GM23248 (cell line): ENCODE results near the gene EBLN1. TPM values are rescaled to one million over a fixed set of nuclear protein-coding genes. Genes with fewer than 3 reads are reported as not detected.
A peak's percentile ranks its signal among the peaks of the same experiment; 100 is the strongest.

ENCODE experiments used
- DNase-seq: peaks from one replicate; pipeline ENCODE4 v3.0.0-alpha.2; 2015
- H2AFZ ChIP-seq: fragments of 200-600 bp; sonication (generic); 2 replicates; pipeline ENCODE4 v1.6.1; 2016; ENCODE audit warnings: antibody characterized with exemption
- H3F3A ChIP-seq: fragments of 200-600 bp; sonication (generic); 2 replicates; pipeline ENCODE4 v1.6.1; 2016; ENCODE audit warnings: mild to moderate bottlenecking, antibody characterized with exemption, mixed run types; ENCODE audit not compliant: insufficient read depth
- H3K27ac ChIP-seq: fragments of 200-600 bp; sonication (generic); 2 replicates; pipeline ENCODE4 v1.5.1; 2016; ENCODE audit warnings: mild to moderate bottlenecking
- H3K27me3 ChIP-seq: fragments of 200-600 bp; sonication (generic); replicated peaks from 2 replicates; pipeline ENCODE4 v1.6.1; 2016; ENCODE audit warnings: mild to moderate bottlenecking; ENCODE audit not compliant: insufficient read depth
- H3K36me3 ChIP-seq: fragments of 200-600 bp; sonication (generic); 2 replicates; pipeline ENCODE4 v1.6.1; 2016; ENCODE audit warnings: low read depth, mild to moderate bottlenecking
- H3K4me1 ChIP-seq: fragments of 200-600 bp; sonication (generic); 2 replicates; pipeline ENCODE4 v1.6.1; 2016; ENCODE audit warnings: mild to moderate bottlenecking; ENCODE audit not compliant: insufficient read depth
- H3K4me2 ChIP-seq: fragments of 200-600 bp; sonication (generic); one replicate; pipeline ENCODE4 v1.6.1; 2016; ENCODE audit warnings: mild to moderate bottlenecking; ENCODE audit not compliant: unreplicated experiment
- H3K4me3 ChIP-seq: fragments of 200-600 bp; sonication (generic); 2 replicates; pipeline ENCODE4 v1.5.1; 2016; ENCODE audit warnings: mild to moderate bottlenecking
- H3K79me2 ChIP-seq: fragments of 200-600 bp; sonication (generic); 2 replicates; pipeline ENCODE4 v1.6.1; 2016; ENCODE audit warnings: mild to moderate bottlenecking; ENCODE audit not compliant: insufficient read depth
- H3K9ac ChIP-seq: fragments of 200-600 bp; sonication (generic); 2 replicates; pipeline ENCODE4 v1.6.1; 2016; ENCODE audit warnings: mild to moderate bottlenecking
- H3K9me2 ChIP-seq: fragments of 200-600 bp; sonication (generic); 2 replicates; pipeline ENCODE4 v1.6.1; 2016; ENCODE audit warnings: mixed run types, mild to moderate bottlenecking, moderate library complexity; ENCODE audit not compliant: insufficient read depth
- H3K9me3 ChIP-seq: fragments of 200-600 bp; sonication (generic); one replicate; pipeline ENCODE4 v1.6.1; 2017; ENCODE audit warnings: low read depth
- H4K20me1 ChIP-seq: fragments of 200-600 bp; sonication (generic); 2 replicates; pipeline ENCODE4 v1.6.0; 2016; ENCODE audit not compliant: insufficient read depth
- EZH2 ChIP-seq: fragments of 200-600 bp; sonication (generic); IDR thresholded peaks from 2 replicates; pipeline ENCODE4 v1.6.1; 2018; ENCODE audit warnings: antibody characterized with exemption, mild to moderate bottlenecking; ENCODE audit not compliant: insufficient read depth, poor library complexity, severe bottlenecking
- EZH2phosphoT487 ChIP-seq: fragments of 200-600 bp; sonication (generic); IDR thresholded peaks from 2 replicates; pipeline ENCODE4 v1.6.1; 2018; ENCODE audit warnings: antibody characterized with exemption, moderate library complexity, mild to moderate bottlenecking, low read depth; ENCODE audit not compliant: insufficient read depth
- WGBS, 2 experiments: methylation state at CpG; one replicate each; pipeline ENCODE4 v1.1.6; 2015 to 2017; ENCODE audit warnings: low lambda C conversion rate in 2 of 2, low coverage in 1 of 2; ENCODE audit errors: missing lambda C conversion rate in 2 of 2; 5-methylcytosine and 5-hydroxymethylcytosine counted together
- in situ Hi-C: fragments of 300-500 bp; cut with MboI; formaldehyde crosslinking; loops from 2 replicates; pipeline ENCODE4 v1.15.0; 2020
- polyA plus RNA-seq: library from polyadenylated mRNA; unstranded; fragments of >200 nt; fragmentation: Nextera tagmentation; extraction: Ambion mirVana; gene quantifications from 2 replicates; pipeline ENCODE4 v1.2.1, GENCODE V29; 2016
- total RNA-seq: library from RNA; depleted of rRNA; stranded (reverse); fragments of >200 nt; shearing (Covaris generic); gene quantifications from 2 replicates; pipeline ENCODE4 v1.2.3, GENCODE V29; 2014

EBLN1 gene
- total and polyA plus RNA-seq, 2 experiments from 2014 or later = not detected

- in situ Hi-C loops = no loop called here
- Histone ChIP-seq H3K36me3 (no peaks in the 10 kb centered on the region), H4K20me1 (no peaks in the 10 kb centered on the region), H3K4me2 (no peak overlapping the region), H3K4me1 (no peaks in the 10 kb centered on the region), H2AFZ (no peak overlapping the region), H3K9me2 (no peaks in the 10 kb centered on the region), H3F3A (no peaks in the 10 kb centered on the region), H3K9me3 (no peaks in the 10 kb centered on the region), H3K79me2 (no peaks in the 10 kb centered on the region), H3K9ac (no peak overlapping the region), H3K27me3 (no peaks in the 10 kb centered on the region), H3K27ac (no peak overlapping the region), H3K4me3 (no peak overlapping the region)
- TF ChIP-seq EZH2phosphoT487 (no peak), EZH2 (no peak)
- 67% methylated on average over 5 of the region's 5 CpGs for WGBS, 2 experiments
- DNase-seq = peak; percentile 6
These were observed 33.9 kb downstream of the EBLN1 start for GRCh38 chr10:22183771-22184461.

GRCh38 chr10:22180724-22181123, 37.1 kb downstream of the EBLN1 start:
- no peaks in the 10 kb centered on the region for H3K27me3 ChIP-seq
- no peak overlapping the region for H3K9ac ChIP-seq
- no peaks in the 10 kb centered on the region for H3K9me3 ChIP-seq
- no peaks in the 10 kb centered on the region for H3K79me2 ChIP-seq
- no peak for TF ChIP-seq EZH2
- no peak for TF ChIP-seq EZH2phosphoT487
- DNase-seq = no peak
- no peak overlapping the region for H3K4me2 ChIP-seq
- H3K36me3 ChIP-seq = no peaks in the 10 kb centered on the region
- H3K9me2 ChIP-seq = no peaks in the 10 kb centered on the region
- no peaks in the 10 kb centered on the region for H3K4me1 ChIP-seq
- H3F3A ChIP-seq = no peaks in the 10 kb centered on the region
- no peaks in the 10 kb centered on the region for H4K20me1 ChIP-seq
- in situ Hi-C loops = no loop called here
- H3K4me3 ChIP-seq = no peak overlapping the region
- WGBS, 2 experiments = 34 to 37% methylated on average over 2 of the region's 2 CpGs
- H3K27ac ChIP-seq = no peak overlapping the region
- no peak overlapping the region for H2AFZ ChIP-seq

GRCh38 chr10:22174442-22174841, 43.4 kb downstream of the EBLN1 start:
- Histone ChIP-seq H3F3A (no peaks in the 10 kb centered on the region), H2AFZ (no peak overlapping the region), H3K27ac (no peak overlapping the region), H3K79me2 (no peaks in the 10 kb centered on the region), H3K9me2 (no peaks in the 10 kb centered on the region), H4K20me1 (no peaks in the 10 kb centered on the region), H3K9me3 (no peaks in the 10 kb centered on the region), H3K4me3 (no peak overlapping the region), H3K36me3 (no peaks in the 10 kb centered on the region), H3K9ac (no peak overlapping the region), H3K4me2 (no peak overlapping the region), H3K4me1 (no peaks in the 10 kb centered on the region), H3K27me3 (no peaks in the 10 kb centered on the region)
- TF ChIP-seq EZH2 = no peak
- in situ Hi-C loops = no loop called here
- no peak for DNase-seq

GRCh38 chr10:22171131-22171530, 46.7 kb downstream of the EBLN1 start:
- no peaks in the 10 kb centered on the region for H3F3A ChIP-seq
- H4K20me1 ChIP-seq = no peaks in the 10 kb centered on the region
- H3K36me3 ChIP-seq = no peaks in the 10 kb centered on the region
- H3K9me3 ChIP-seq = no peaks in the 10 kb centered on the region
- TF ChIP-seq EZH2 = no peak
- no peak for TF ChIP-seq EZH2phosphoT487
- no peaks in the 10 kb centered on the region for H3K27me3 ChIP-seq
- H3K27ac ChIP-seq = no peak overlapping the region
- WGBS, 2 experiments = 6 to 23% methylated on average over 1 of the region's 1 CpG
- no peak overlapping the region for H3K4me2 ChIP-seq
- no peaks in the 10 kb centered on the region for H3K79me2 ChIP-seq
- H3K4me3 ChIP-seq = no peak overlapping the region
- no peaks in the 10 kb centered on the region for H3K9me2 ChIP-seq
- in situ Hi-C loops = no loop called here
- H3K4me1 ChIP-seq = no peaks in the 10 kb centered on the region
- no peak overlapping the region for H3K9ac ChIP-seq
- DNase-seq = no peak
- H2AFZ ChIP-seq = no peak overlapping the region

- TF ChIP-seq EZH2 (no peak), EZH2phosphoT487 (no peak)
- no peak for DNase-seq
- Histone ChIP-seq H3K4me3 (no peak overlapping the region), H3K27ac (no peak overlapping the region), H3K9me2 (no peaks in the 10 kb centered on the region), H3K79me2 (no peaks in the 10 kb centered on the region), H4K20me1 (no peaks in the 10 kb centered on the region), H3K9me3 (no peaks in the 10 kb centered on the region), H2AFZ (no peak overlapping the region), H3K4me2 (no peak overlapping the region), H3K9ac (no peak overlapping the region), H3F3A (no peaks in the 10 kb centered on the region), H3K27me3 (no peaks in the 10 kb centered on the region), H3K36me3 (no peaks in the 10 kb centered on the region), H3K4me1 (no peaks in the 10 kb centered on the region)
- in situ Hi-C loops = no loop called here
These were observed 47.2 kb downstream of the EBLN1 start for GRCh38 chr10:22170582-22170981.
